Measurements from ENCODE around the gene SKOR1. TPM values are rescaled to one million over a fixed set of nuclear protein-coding genes. Genes with fewer than 3 reads are reported as not detected.

SKOR1 gene
- total RNA-seq, 2 donors from 2014 or later = 0.09 to 0.29 TPM

- intact Hi-C loops (cut with DNase I) = no loop called here
- no peak for DNase-seq
- no peak for ATAC-seq
Observed at GRCh38 chr15:67827562-67828277, 2.4 kb downstream of the SKOR1 start.

- DNase-seq (no peak), ATAC-seq (no peak)
- intact Hi-C loops (cut with DNase I) = no loop called here
Observed at GRCh38 chr15:67828278-67828968, 3.1 kb downstream of the SKOR1 start.

- no peak for DNase-seq
- no peak for ATAC-seq
- intact Hi-C loops (cut with DNase I) = no loop called here
Observed at GRCh38 chr15:67828969-67829646, 3.8 kb downstream of the SKOR1 start.

- no peak for DNase-seq
- no peak for ATAC-seq
- intact Hi-C loops (cut with DNase I) = loop anchor here (5.0 to 10.0 kb wide), 3 partner anchors 325 to 885 kb away; no protein-coding TSS in a partner anchor
Observed at GRCh38 chr15:67829647-67830504, 4.6 kb downstream of the SKOR1 start.

GRCh38 chr15:67831363-67831762, 6.1 kb downstream of the SKOR1 start:
- intact Hi-C loops (cut with DNase I) = loop anchor here (5.0 to 10.0 kb wide), 3 partner anchors 327 to 887 kb away; no protein-coding TSS in a partner anchor
- ATAC-seq (no peak), DNase-seq (no peak)

GRCh38 chr15:67832031-67832551, 6.8 kb downstream of the SKOR1 start:
- DNase-seq (no peak), ATAC-seq (no peak)
- intact Hi-C loops (cut with DNase I) = loop anchor here (5.0 to 10.0 kb wide), 3 partner anchors 327 to 887 kb away; no protein-coding TSS in a partner anchor

- ATAC-seq (no peak), DNase-seq (no peak)
- intact Hi-C loops (cut with DNase I) = loop anchor here (5.0 to 10.0 kb wide), 3 partner anchors 328 to 888 kb away; no protein-coding TSS in a partner anchor
Observed at GRCh38 chr15:67832897-67833709, 7.8 kb downstream of the SKOR1 start.

GRCh38 chr15:67833710-67834511, 8.6 kb downstream of the SKOR1 start:
- intact Hi-C loops (cut with DNase I) = loop anchor here (5.0 to 10.0 kb wide), 3 partner anchors 329 to 889 kb away; no protein-coding TSS in a partner anchor
- ATAC-seq (peak in 1 of 2 donors; percentile 28), DNase-seq (no peak)

GRCh38 chr15:67834581-67835296, 9.4 kb downstream of the SKOR1 start:
- DNase-seq (no peak), ATAC-seq (no peak)
- intact Hi-C loops (cut with DNase I) = loop anchor here (5.0 to 10.0 kb wide), 4 partner anchors 312 to 890 kb away; partner anchors contain the start of gene C15orf61 (in 1 of the 2)

- no peak for DNase-seq
- no peak for ATAC-seq
- intact Hi-C loops (cut with DNase I) = loop anchor here in 1 of 2 donors (2.0 to 10.0 kb wide), 4 partner anchors 313 to 891 kb away; partner anchors contain the start of gene C15orf61
Observed at GRCh38 chr15:67835297-67836133, 10.2 kb downstream of the SKOR1 start.

GRCh38 chr15:67836134-67836455, 10.8 kb downstream of the SKOR1 start:
- ATAC-seq (no peak), DNase-seq (no peak)
- intact Hi-C loops (cut with DNase I) = loop anchor here in 1 of 2 donors (2.0 to 10.0 kb wide), 4 partner anchors 314 to 891 kb away; partner anchors contain the start of gene C15orf61

- ATAC-seq (no peak), DNase-seq (no peak)
- intact Hi-C loops (cut with DNase I) = loop anchor here in 1 of 2 donors (2.0 to 10.0 kb wide), 4 partner anchors 314 to 892 kb away; partner anchors contain the start of gene C15orf61
Observed at GRCh38 chr15:67836477-67836876, 11.2 kb downstream of the SKOR1 start.

GRCh38 chr15:67836955-67837354, 11.6 kb downstream of the SKOR1 start:
- DNase-seq = no peak
- intact Hi-C loops (cut with DNase I) = loop anchor here in 1 of 2 donors (2.0 to 10.0 kb wide), 4 partner anchors 315 to 892 kb away; partner anchors contain the start of gene C15orf61
- no peak for ATAC-seq

GRCh38 chr15:67838789-67839332, 13.6 kb downstream of the SKOR1 start:
- DNase-seq (peak; percentile 74), ATAC-seq (peak; percentile 55 to 62)
- intact Hi-C loops (cut with DNase I) = loop anchor here in 1 of 2 donors (5.0 to 10.0 kb wide), 3 partner anchors 317 to 894 kb away; partner anchors contain the start of gene C15orf61
